NCI-H524 treated with DMSO at 0.1 percent for 48 hours (cell line): ENCODE measurements around the gene TBC1D19.
"Not testable (repeated sequence)": the region's sequence is repeated elsewhere in the genome, so short reads cannot be mapped to it uniquely, and the experiment has no call there.

Experiments used
- DNase-seq: peaks from one replicate; lab custom pipeline; 2025; lab: John Stamatoyannopoulos, UW

TBC1D19 gene

DNA sequence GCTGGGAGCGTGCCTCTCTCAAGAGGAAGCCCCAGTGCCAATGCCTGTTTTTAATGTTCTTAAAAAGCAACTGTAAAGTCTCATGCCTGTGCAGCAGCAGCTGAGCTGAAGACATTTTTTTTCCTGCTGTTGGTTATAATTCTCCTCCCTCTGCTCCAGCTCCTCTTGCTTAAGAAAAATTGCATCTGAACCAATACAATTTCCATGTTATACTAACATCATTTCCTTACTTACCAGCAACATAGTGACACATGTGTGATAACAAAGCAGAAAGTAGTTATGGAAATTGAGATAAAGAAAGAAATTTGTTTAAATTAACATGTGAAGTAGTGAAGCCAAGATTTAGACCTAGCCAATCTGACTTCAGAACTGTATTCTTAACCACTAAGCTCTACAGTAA is 101.4 kb downstream of the TBC1D19 start:
- DNase-seq, result no peak

GRCh38 chr4:26687728-26688127 is 103.8 kb downstream of the TBC1D19 start:
- DNase-seq, result no peak

GRCh38 chr4:26690506-26690905 is 106.6 kb downstream of the TBC1D19 start:
- no peak for DNase-seq

- no peak for DNase-seq
Measured at GRCh38 chr4:26692014-26692726, 108.3 kb downstream of the TBC1D19 start.

DNA sequence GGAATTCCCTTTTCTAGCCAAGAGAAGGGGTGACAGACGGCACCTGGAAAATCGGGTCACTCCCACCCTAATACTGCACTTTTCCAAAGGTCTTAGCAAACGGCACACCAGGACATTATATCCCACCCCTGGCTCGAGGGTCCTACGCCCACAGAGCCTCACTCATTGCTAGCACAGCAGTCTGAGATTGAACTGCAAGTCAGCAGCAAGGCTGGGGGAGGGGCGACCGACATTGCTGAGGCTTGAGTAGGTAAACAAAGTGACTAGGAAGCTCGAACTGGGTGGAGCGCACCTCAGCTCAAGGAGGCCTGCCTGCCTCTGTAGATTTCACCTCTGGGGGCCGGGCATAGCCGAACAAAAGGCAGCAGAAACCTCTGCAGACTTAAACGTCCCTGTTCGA is 110.2 kb downstream of the TBC1D19 start:
- DNase-seq, result not testable (repeated sequence)

DNA sequence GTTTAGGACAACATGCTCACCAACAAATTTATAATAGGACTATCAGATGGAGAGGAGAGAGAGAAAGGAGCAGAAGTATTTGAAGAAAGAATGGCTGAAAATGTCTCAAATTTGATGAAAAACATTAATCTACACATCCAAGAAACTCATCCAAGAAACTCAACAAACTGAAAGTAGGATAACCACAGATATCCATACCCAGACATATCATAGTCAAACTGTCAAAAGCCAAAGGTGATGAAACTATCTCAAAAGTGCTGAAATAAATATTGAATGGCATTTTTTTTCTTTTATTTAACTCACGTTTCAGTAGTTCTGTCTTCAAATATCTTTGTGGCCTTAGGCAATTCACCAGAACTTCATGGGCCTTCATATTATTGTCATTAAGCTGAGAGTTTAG is 116.2 kb downstream of the TBC1D19 start:
- DNase-seq, result no peak

DNA sequence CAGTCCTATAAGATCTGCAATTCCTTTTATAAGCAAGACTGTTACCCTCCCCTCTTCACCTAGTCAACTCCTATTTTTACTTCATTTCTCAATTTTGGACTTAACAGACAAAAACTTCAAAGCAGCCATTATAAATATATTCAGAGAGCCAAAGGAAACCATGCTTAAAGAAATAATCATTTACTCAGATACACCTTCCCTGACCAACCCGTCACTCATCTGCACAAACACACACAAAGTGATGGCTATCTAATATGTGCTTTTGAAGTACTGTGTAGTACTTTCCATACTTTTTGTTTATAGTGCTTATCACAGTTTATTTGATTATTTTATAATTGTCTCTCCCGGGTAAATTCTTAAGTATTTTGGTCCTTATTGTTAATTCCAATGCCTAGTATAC is 117.2 kb downstream of the TBC1D19 start:
- DNase-seq, result no peak

DNA sequence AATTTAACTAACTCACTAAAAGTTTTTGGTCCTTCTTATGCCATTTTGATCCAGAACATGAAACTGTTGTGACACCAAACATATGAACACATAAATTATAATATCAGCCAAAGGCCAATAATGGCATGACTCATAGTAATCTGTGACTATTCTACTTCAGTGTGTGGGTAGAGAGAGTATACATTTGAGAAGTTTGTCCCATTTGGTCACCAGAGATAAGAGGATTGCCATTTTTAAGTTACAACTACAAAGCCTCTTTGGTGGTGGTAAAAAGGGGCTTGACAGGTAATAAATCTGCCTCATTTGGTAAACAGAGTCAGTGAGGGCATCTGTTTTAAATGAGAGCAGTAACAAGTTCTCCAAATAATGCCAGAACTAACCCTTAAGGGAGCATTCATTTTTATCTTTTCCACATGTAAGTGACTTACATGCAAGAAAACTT is 117.9 kb downstream of the TBC1D19 start:
- no peak for DNase-seq

- no peak for DNase-seq
Measured at GRCh38 chr4:26707342-26707741, 123.5 kb downstream of the TBC1D19 start.

DNA sequence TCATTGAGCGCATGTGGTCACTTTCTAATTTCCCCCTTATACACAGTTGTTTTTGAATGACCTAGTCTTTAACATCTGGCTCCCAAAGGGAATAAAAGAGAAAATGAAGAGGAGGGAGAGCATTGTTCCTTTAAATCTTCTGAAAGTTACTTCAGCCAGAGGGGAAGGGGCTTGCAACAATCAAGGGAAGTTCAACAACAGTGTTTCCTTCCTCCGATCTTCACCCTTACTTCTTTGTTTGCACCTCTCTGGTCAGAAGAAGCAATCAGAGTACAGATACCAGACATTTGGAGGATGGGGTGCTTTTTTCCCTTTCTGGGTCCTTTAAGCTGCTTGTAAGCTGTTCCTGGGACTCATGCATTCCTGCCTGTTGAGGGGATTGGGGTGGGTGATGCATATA is 125.4 kb downstream of the TBC1D19 start:
- DNase-seq, result no peak

- DNase-seq, result no peak
Measured at GRCh38 chr4:26713563-26714151, 129.8 kb downstream of the TBC1D19 start.

DNA sequence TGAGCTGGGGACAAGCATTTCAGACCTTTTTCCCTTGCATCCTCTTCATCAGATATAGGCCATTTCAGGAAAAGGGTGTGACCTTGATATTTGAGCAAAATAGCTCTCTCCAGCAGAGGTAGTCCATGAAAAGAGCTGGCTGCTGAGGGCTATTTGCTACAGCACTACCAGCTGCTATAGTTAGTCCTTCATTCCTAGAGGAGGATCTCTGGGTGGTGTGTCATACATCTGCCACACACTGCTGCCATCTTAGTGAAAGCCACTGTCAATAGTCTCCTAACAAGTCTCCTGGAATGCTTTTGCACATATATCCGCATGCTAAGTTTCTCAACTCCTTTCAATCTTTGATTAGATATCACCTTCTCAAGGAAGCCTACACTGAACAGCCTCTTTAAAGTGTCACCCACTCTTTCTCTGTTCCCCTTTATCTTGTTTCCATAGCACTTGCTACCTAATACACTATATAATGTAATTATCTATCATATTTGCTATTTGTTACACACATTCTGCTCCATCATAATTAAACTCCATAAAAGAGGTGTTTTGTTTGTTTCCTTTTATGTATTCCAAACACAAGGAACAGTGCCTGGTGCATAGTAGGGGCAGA is 131.9 kb downstream of the TBC1D19 start:
- DNase-seq, result no peak

DNA sequence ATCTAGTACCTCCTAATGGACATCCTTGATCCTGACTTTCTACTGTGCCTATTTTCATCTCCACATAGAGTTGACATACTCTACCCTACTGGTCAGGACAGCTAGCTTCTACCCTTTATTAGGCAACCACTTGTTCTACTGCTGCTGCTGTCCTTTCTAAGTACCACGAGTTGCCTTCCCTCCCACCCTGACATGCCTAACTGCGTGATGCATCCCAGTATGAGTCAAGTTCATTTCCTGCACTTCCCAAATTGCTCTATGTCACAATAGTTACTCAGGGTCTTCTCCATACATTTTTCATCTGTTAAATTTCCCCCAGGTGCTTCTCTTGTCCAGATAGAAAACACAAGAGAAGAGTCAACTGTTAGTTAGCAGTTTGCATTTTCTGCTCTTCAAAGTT is 133.4 kb downstream of the TBC1D19 start:
- no peak for DNase-seq

- DNase-seq, result no peak
Measured at GRCh38 chr4:26719954-26720552, 136.2 kb downstream of the TBC1D19 start.

DNA sequence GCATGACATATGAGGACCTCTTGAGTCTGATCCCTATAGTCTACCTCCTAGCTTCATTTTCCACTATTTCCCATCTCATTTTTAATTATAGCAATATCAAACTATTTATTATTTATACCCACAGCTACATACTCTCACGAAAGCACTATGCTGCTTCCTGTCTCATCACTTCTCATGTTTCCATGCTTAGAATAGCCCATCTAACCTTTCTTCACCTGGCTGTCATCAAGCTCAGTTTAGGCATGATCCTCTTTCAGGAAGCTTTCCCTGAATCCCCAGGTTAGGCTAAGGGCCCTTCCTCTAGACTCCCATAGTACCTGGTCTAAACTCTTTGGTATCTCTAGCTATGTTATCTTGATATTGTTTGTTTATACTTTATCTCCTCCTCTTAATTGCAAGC is 137.8 kb downstream of the TBC1D19 start:
- no peak for DNase-seq

GRCh38 chr4:26723216-26723615 is 139.3 kb downstream of the TBC1D19 start:
- no peak for DNase-seq

DNA sequence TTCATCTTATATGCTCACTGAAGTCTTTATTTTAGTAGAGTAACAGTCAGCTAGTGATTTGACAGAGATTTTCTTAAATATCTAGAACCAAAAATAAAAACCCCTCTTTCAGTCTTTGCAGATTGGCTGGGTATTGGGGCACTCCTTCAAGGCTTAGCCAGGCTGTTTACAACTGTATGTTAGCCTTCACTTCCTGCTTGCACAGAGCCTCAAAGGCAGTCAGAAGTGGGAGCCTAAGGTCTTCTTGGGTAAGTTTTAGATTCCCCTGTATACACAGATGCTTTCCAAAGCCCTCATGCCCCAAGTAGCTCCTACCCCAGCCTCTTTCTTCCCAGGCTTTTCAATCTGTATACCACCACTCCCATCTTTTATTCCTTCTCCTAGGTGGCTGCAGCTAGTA is 140.7 kb downstream of the TBC1D19 start:
- DNase-seq, result no peak

- no peak for DNase-seq
Measured at GRCh38 chr4:26726655-26727387, 142.9 kb downstream of the TBC1D19 start.

DNA sequence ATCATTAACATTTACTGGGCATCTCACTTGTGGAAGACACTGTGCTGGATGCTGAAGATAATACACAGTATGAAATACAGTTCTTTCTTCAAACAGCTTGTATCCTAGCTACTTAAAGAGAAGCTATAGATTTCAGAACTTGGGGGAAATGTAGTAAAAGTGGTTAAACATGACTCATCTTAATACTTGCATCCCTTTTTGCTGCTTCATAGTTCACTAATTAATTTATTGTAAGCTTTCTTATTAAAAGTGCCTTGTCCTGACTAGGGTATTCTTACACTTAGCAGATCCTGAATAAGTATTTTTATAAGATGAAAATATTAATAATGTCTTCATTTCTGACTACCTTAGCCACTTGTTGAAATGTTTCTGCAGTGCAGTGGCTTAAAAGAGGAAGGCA is 144.0 kb downstream of the TBC1D19 start:
- no peak for DNase-seq

- no peak for DNase-seq
Measured at GRCh38 chr4:26729027-26729426, 145.1 kb downstream of the TBC1D19 start.

DNA sequence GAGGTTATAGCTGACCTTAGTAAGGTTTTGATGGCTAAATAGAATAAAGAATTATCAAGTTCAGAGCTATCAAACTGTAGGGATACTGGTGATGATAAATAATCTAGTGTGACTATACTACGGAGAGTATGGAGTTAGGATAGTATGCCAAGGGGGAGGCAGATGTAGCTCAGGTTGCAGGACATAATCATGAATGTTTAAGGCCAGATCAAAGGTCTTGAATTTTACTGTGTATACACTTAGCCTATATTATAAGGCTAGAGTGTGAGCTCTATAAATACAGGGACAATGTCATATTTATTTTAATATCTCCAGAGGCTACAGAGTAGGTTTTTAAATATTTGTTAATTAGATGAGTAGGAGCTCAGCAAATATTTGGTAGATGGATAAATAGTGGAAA is 145.7 kb downstream of the TBC1D19 start:
- DNase-seq, result no peak

DNA sequence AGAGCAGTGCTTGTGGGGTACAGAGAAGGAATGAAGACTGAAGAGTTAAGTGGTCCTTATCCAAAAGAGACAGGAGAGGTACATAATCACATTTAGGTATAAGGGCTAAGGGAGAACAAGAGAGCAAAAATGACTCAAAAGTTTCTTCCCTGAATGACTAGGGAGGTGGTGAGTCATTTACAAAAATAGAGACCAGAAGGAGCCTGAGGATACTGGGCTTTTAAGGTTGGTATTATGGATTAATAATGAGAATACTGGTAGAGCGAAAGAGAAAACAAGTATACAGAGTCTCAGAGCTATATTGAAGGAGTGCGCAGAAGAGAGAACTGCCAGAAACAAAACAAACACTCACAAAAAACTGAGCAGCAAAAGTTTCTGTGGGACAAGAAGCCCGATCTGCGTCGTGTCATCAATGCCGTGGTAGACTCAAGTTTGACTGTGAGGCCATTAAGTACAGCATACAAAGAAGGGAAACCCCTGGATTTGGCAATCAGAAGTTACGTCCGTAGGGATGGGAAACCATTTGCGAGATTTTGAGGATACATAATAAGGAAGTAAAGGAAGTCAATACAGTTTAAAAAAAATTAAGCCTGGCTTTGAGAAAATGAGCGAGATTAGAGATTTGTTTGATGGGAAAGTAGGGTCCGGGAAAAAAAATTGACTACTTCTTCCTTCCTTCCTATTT is 147.6 kb downstream of the TBC1D19 start:
- DNase-seq, result no peak
